ENCODE data around the gene MREG. TPM values are rescaled to one million over a fixed set of nuclear protein-coding genes. Genes with fewer than 3 reads are reported as not detected.

The MREG gene
- total and polyA plus RNA-seq, 10 of the 15 experiments (the other 5 are each of a cell fraction or from before 2014, with no cell fraction given) = 6.9 to 45.0 (median 28.5) TPM

DNA sequence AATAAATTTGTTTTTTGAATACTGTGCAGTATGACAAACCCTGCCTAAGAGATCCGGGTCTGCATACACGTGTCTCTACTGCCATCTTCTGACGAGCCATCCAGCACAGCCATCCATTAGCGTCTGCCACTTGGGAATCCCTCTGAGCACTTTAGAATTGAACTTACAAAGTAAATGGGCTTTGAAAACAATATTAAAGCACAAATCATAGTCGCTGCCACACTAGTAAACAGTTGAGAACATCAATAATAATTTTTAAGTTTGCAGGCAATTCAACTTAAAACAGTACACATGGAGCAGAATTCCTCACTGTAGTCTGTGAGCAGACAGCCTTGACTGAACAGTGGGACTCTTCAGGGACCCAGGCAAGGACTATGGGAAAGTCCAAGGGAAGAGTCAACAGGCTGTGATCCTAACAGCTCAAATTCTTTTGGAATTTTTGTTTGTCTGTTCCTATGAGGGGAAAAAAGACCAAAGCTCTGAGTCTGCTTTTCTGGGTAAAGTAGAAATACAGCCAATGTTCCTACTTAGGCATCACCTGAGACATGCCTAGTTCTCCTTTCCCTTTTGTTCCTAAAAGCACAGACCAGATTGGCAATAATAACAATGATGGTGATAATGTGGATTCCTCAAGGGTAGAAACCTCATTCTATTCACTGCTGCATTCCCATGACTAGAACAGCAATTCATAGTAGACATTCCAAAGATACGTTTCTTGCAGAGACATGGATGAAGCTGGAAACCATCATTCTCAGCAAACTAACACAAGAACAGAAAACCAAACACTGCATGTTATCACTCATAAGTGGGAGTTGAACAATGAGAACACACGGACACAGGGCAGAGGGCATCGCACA lies 92.9 kb downstream of the MREG start:
- H3K9me3 ChIP-seq (replicated peaks; ENCODE audit: control insufficient read depth, insufficient read depth, low read length) = peaks cover 1% of the 10 kb centered on the region; the same call in 1 of the 3 replicates
- no peaks in the 10 kb centered on the region for H4K20me1 ChIP-seq (ENCODE audit: control insufficient read depth, insufficient read depth)
- ChIA-PET CTCF (interaction anchor here (0.6 to 4.7 kb wide), 29 partner anchors 11 to 974 kb away, joined by 3 to 34 read pairs (median 4); no protein-coding TSS in a partner anchor), SMC1A (ENCODE audit: uncharacterized antibody, unreplicated experiment) (interaction anchor here (0.7 to 15.1 kb wide), 19 partner anchors 9 to 1104 kb away, joined by 3 to 185 read pairs (median 5); no protein-coding TSS in a partner anchor), RAD21 (ENCODE audit: unreplicated experiment) (interaction anchor here (0.6 to 2.0 kb wide), 8 partner anchors 11 to 609 kb away, joined by 3 to 9 read pairs (median 4); partner anchors contain the start of gene ATIC), POLR2A (interaction anchor here (0.6 to 1.2 kb wide), 2 partner anchors 651 to 652 kb away, joined by 3 to 8 read pairs; no protein-coding TSS in a partner anchor)
- ATAC-seq = peak; percentile 75
- no peak for DNase-seq (ENCODE audit: low read depth, low spot score)
- no TSS peak for BruUV-seq (replicated peaks)
- 25% methylated on average over 8 of the region's 8 CpGs for WGBS (ENCODE audit: insufficient coverage, insufficient replicate concordance, low lambda C conversion rate, missing lambda C conversion rate)
- no peak overlapping the region for H2AFZ ChIP-seq (ENCODE audit: control insufficient read depth, low read depth, low read length)
- H3K9ac ChIP-seq (ENCODE audit: control insufficient read depth, insufficient read depth, low read length) = no peak overlapping the region
- no peak overlapping the region for H3K4me3 ChIP-seq
- no peaks in the 10 kb centered on the region for H3K36me3 ChIP-seq (ENCODE audit: control insufficient read depth in 2 of 2, insufficient read depth in 2 of 2, low read length in 1 of 2)
- FAIRE-seq = peak; percentile 23
- H3K4me1 ChIP-seq (ENCODE audit: control insufficient read depth, insufficient read depth, low read length) = peaks cover 25% of the 10 kb centered on the region
- no peak overlapping the region for H3K4me2 ChIP-seq (ENCODE audit: control insufficient read depth, insufficient read depth)
- in situ Hi-C loops (cut with MboI) (loop anchor here (25.0 kb wide), 1 partner anchor 458 kb away; no protein-coding TSS in a partner anchor), intact Hi-C loops (cut with micrococcal nuclease; ENCODE audit: unreplicated experiment) (loop anchor here (1.0 to 5.0 kb wide), 3 partner anchors 571 to 960 kb away; no protein-coding TSS in a partner anchor)
- H3K27ac ChIP-seq (ENCODE audit: control insufficient read depth, insufficient read depth) = no peak overlapping the region
- H3K27me3 ChIP-seq (replicated peaks in 1 of 2; ENCODE audit: control insufficient read depth in 2 of 2, insufficient read depth in 2 of 2, low read length in 1 of 2) = no peaks in the 10 kb centered on the region
- H3K79me2 ChIP-seq (ENCODE audit: control insufficient read depth, insufficient read depth, low read length) = no peaks in the 10 kb centered on the region
- TF ChIP-seq SKIL (IDR thresholded peaks at IDR 0.05; ENCODE audit: low read depth, poor library complexity, severe bottlenecking) = peak; percentile 20
- TF ChIP-seq BRCA1 (IDR thresholded peaks at IDR 0.05; ENCODE audit: low read depth, low read length) = no peak
- TF ChIP-seq, protein P1, sequence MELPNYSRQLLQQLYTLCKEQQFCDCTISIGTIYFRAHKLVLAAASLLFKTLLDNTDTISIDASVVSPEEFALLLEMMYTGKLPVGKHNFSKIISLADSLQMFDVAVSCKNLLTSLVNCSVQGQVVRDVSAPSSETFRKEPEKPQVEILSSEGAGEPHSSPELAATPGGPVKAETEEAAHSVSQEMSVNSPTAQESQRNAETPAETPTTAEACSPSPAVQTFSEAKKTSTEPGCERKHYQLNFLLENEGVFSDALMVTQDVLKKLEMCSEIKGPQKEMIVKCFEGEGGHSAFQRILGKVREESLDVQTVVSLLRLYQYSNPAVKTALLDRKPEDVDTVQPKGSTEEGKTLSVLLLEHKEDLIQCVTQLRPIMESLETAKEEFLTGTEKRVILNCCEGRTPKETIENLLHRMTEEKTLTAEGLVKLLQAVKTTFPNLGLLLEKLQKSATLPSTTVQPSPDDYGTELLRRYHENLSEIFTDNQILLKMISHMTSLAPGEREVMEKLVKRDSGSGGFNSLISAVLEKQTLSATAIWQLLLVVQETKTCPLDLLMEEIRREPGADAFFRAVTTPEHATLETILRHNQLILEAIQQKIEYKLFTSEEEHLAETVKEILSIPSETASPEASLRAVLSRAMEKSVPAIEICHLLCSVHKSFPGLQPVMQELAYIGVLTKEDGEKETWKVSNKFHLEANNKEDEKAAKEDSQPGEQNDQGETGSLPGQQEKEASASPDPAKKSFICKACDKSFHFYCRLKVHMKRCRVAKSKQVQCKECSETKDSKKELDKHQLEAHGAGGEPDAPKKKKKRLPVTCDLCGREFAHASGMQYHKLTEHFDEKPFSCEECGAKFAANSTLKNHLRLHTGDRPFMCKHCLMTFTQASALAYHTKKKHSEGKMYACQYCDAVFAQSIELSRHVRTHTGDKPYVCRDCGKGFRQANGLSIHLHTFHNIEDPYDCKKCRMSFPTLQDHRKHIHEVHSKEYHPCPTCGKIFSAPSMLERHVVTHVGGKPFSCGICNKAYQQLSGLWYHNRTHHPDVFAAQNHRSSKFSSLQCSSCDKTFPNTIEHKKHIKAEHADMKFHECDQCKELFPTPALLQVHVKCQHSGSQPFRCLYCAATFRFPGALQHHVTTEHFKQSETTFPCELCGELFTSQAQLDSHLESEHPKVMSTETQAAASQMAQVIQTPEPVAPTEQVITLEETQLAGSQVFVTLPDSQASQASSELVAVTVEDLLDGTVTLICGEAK (IDR thresholded peaks at IDR 0.05; ENCODE audit: borderline replicate concordance) = no peak
- peak; percentile 89 to 93 (median 91); a peak in 5 of 6 replicates for TF ChIP-seq CTCF (IDR thresholded peaks at IDR 0.05 in 2 of 3, conservative IDR thresholded peaks at IDR 0.05 in 1 of 3; ENCODE audit: control insufficient read depth in 2 of 3, extremely low read depth in 1 of 3, insufficient read depth in 1 of 3, low read depth in 3 of 3, low read length in 3 of 3)
- no peak for TF ChIP-seq HDGF (IDR thresholded peaks at IDR 0.05)
- no peak for TF ChIP-seq SMAD5 (IDR thresholded peaks at IDR 0.05; ENCODE audit: low read depth)
- no peak for TF ChIP-seq TCF7 (IDR thresholded peaks at IDR 0.05; ENCODE audit: borderline replicate concordance)
- TF ChIP-seq E4F1 (IDR thresholded peaks at IDR 0.05; ENCODE audit: borderline replicate concordance, partially characterized antibody) = no peak
- peak; percentile 95 for TF ChIP-seq RAD21 (IDR thresholded peaks at IDR 0.05; ENCODE audit: insufficient read depth, low read depth, low read length)
- TF ChIP-seq YY1 (IDR thresholded peaks at IDR 0.05; ENCODE audit: low read depth, low read length) = peak; percentile 88
